ENCODE data around the gene HOXC12.

The HOXC12 gene

GRCh38 chr12:53941187-53941586 is 13.5 kb upstream of the HOXC12 start:
- DNase-seq = no peak

- no peak for DNase-seq
Observed at GRCh38 chr12:53941750-53942149, 13.0 kb upstream of the HOXC12 start.

- no peak for DNase-seq
Observed at GRCh38 chr12:53942467-53942997, 12.2 kb upstream of the HOXC12 start.

- DNase-seq = no peak
Observed at GRCh38 chr12:53944209-53944608, 10.5 kb upstream of the HOXC12 start.

GRCh38 chr12:53944907-53945847 is 9.5 kb upstream of the HOXC12 start:
- no peak for DNase-seq

- no peak for DNase-seq
Observed at GRCh38 chr12:53947743-53948142, 7.0 kb upstream of the HOXC12 start.

- DNase-seq = no peak
Observed at GRCh38 chr12:53948650-53949593, 5.8 kb upstream of the HOXC12 start.

- DNase-seq = no peak
Observed at GRCh38 chr12:53949631-53950436, 4.9 kb upstream of the HOXC12 start.

GRCh38 chr12:53950437-53950773 is 4.3 kb upstream of the HOXC12 start:
- DNase-seq = no peak

GRCh38 chr12:53950789-53951576 is 3.7 kb upstream of the HOXC12 start:
- no peak for DNase-seq

- DNase-seq = no peak
Observed at GRCh38 chr12:53951577-53952334, 2.9 kb upstream of the HOXC12 start.

GRCh38 chr12:53952335-53952694 is 2.4 kb upstream of the HOXC12 start:
- no peak for DNase-seq

- DNase-seq = no peak
Observed at GRCh38 chr12:53952871-53953734, 1.6 kb upstream of the HOXC12 start.

GRCh38 chr12:53953831-53954693 is 641 bp upstream of the HOXC12 start:
- DNase-seq = no peak

- DNase-seq = no peak
Observed at GRCh38 chr12:53955036-53955775, 503 bp downstream of the HOXC12 start.

- DNase-seq = no peak
Observed at GRCh38 chr12:53955776-53956250, 1.1 kb downstream of the HOXC12 start.

GRCh38 chr12:53956251-53956887 is 1.7 kb downstream of the HOXC12 start:
- DNase-seq = no peak

Data from NCI-H1436 (cell line).